HepG2 (cell line): Measurements from ENCODE around the gene ZNF674. TPM values are rescaled to one million over a fixed set of nuclear protein-coding genes. Genes with fewer than 3 reads are reported as not detected.

Source experiments
- AHDC1 ChIP-seq: sonication (generic); formaldehyde crosslinking; IDR thresholded peaks from 2 replicates; pipeline ENCODE4 v1.5.1; 2020; ENCODE audit warnings: mild to moderate bottlenecking, missing genetic modification reagents, borderline replicate concordance
- CBFB ChIP-seq: sonication (generic); formaldehyde crosslinking; IDR thresholded peaks from 2 replicates; pipeline ENCODE4 v1.4.0; 2020; ENCODE audit warnings: missing genetic modification reagents
- CREM ChIP-seq, 2 experiments: sonication (generic) in 1 of 2; formaldehyde crosslinking in 1 of 2; IDR thresholded peaks; 2 replicates each; pipeline versions ENCODE4 v1.4.0 to v1.6.1; 2016 to 2020; ENCODE audit warnings: antibody characterized with exemption in 1 of 2, mild to moderate bottlenecking in 1 of 2, missing genetic modification reagents in 1 of 2
- MEIS1 ChIP-seq: sonication (generic); formaldehyde crosslinking; IDR thresholded peaks from 2 replicates; pipeline ENCODE4 v1.9.0; 2021; ENCODE audit warnings: mild to moderate bottlenecking, missing genetic modification reagents, moderate library complexity, borderline replicate concordance
- ZFP90 ChIP-seq: sonication (generic); formaldehyde crosslinking; IDR thresholded peaks from 2 replicates; pipeline ENCODE4 v1.8.0; 2022; ENCODE audit warnings: missing genetic modification reagents, mild to moderate bottlenecking, inconsistent platforms, borderline replicate concordance
- ZNF432 ChIP-seq: sonication (generic); formaldehyde crosslinking; IDR thresholded peaks from 2 replicates; pipeline ENCODE4 v1.5.0; 2020; ENCODE audit warnings: missing genetic modification reagents, mild to moderate bottlenecking, borderline replicate concordance
- ZNF747 ChIP-seq: sonication (generic); formaldehyde crosslinking; IDR thresholded peaks from 2 replicates; pipeline ENCODE4 v1.8.1; 2023; ENCODE audit warnings: missing genetic modification reagents, mild to moderate bottlenecking, borderline replicate concordance
- ZNF761 ChIP-seq: sonication (generic); formaldehyde crosslinking; conservative IDR thresholded peaks from 2 replicates; pipeline ENCODE4 v1.4.0; 2020; ENCODE audit warnings: mild to moderate bottlenecking, missing genetic modification reagents
- polyA plus RNA-seq, 8 experiments: library from polyadenylated mRNA; depleted of rRNA in 3 of 8; stranded (reverse) in 7 of 8; unstranded in 1 of 8; fragments of >200 nt; fragmentation: Illumina TruSeq in 4 of 8; extraction: Trizol in 4 of 8; gene quantifications; 2 replicates each; pipeline versions ENCODE4 v1.2.1 to v1.2.3, GENCODE V29; 2011 to 2016; ENCODE audit warnings: low read depth in 4 of 8, missing spikeins in 1 of 8, mixed read lengths in 1 of 8; ENCODE audit not compliant: insufficient read depth in 1 of 8
- total RNA-seq, 5 experiments: library from RNA; depleted of rRNA; stranded (reverse); fragments of >200 nt; fragmentation: Illumina TruSeq; extraction: Trizol; gene quantifications; 2 replicates each; pipeline ENCODE4 v1.2.3, GENCODE V29; 2016; ENCODE audit warnings: low read depth in 1 of 5
- TF ChIP-seq, protein P1 (sequence below): sonication (generic); formaldehyde crosslinking; IDR thresholded peaks from 2 replicates; pipeline ENCODE4 v1.5.0; 2020; ENCODE audit warnings: mild to moderate bottlenecking, missing genetic modification reagents
- TF ChIP-seq, protein P2 (sequence below), 2 experiments: fragments of 450-650 bp in 1 of 2; sonication (generic) in 1 of 2; formaldehyde crosslinking in 1 of 2; IDR thresholded peaks; 2 replicates each; pipeline versions ENCODE4 v1.6.1 to v1.8.0; 2016 to 2022; ENCODE audit warnings: antibody characterized with exemption in 1 of 2, mild to moderate bottlenecking in 1 of 2, missing genetic modification reagents in 1 of 2

ZNF674 gene
- total and polyA plus RNA-seq, 2 of the 13 experiments (the other 11 are each of a cell fraction or from before 2014, with no cell fraction given), result 2.9 to 3.5 TPM

DNA sequence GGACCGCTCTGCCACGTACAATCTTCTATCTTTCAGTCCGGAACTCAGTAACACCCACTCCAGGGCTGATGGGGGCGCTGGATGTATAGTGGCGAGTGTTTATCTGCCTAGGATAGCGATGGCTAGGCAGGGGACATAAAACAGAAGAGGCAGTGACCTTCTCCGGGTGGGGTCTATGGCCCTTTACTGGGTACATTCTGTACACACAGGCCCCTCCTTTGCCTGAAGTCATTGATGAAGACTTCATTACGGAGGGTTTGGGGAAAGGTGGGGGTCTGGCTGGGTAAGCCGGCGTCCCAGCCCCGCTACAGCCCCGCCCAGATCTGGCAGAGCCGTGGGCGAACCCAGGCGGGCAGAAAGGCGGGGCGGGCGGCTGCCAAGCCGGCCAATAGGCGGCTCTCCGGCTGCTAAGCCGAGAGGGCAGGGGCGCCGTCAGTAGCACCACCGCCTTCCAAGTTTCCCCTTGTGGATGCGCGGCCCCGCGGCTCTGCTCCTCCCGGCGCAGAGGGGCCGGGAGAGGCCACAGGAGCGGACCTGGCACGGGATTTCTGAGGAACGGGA is 28.2 kb upstream of the ZNF674 start, which contains the start of gene CHST7 (continued):
- TF ChIP-seq AHDC1 (CRISPR knock-in tag) (no peak), CREM (IDR thresholded peaks at IDR 0.05) (peak; percentile 21; the same call in 1 of the 2 replicates), CREM (CRISPR knock-in tag; IDR thresholded peaks at IDR 0.05) (no peak), ZFP90 (CRISPR knock-in tag) (no peak), CBFB (CRISPR knock-in tag) (no peak), ZNF761 (CRISPR knock-in tag) (no peak), MEIS1 (CRISPR knock-in tag) (no peak), ZNF432 (CRISPR knock-in tag) (no peak), ZNF747 (no peak)
- TF ChIP-seq, protein P1, sequence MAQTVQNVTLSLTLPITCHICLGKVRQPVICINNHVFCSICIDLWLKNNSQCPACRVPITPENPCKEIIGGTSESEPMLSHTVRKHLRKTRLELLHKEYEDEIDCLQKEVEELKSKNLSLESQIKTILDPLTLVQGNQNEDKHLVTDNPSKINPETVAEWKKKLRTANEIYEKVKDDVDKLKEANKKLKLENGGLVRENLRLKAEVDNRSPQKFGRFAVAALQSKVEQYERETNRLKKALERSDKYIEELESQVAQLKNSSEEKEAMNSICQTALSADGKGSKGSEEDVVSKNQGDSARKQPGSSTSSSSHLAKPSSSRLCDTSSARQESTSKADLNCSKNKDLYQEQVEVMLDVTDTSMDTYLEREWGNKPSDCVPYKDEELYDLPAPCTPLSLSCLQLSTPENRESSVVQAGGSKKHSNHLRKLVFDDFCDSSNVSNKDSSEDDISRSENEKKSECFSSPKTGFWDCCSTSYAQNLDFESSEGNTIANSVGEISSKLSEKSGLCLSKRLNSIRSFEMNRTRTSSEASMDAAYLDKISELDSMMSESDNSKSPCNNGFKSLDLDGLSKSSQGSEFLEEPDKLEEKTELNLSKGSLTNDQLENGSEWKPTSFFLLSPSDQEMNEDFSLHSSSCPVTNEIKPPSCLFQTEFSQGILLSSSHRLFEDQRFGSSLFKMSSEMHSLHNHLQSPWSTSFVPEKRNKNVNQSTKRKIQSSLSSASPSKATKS (CRISPR knock-in tag), result no peak
- TF ChIP-seq, protein P2, sequence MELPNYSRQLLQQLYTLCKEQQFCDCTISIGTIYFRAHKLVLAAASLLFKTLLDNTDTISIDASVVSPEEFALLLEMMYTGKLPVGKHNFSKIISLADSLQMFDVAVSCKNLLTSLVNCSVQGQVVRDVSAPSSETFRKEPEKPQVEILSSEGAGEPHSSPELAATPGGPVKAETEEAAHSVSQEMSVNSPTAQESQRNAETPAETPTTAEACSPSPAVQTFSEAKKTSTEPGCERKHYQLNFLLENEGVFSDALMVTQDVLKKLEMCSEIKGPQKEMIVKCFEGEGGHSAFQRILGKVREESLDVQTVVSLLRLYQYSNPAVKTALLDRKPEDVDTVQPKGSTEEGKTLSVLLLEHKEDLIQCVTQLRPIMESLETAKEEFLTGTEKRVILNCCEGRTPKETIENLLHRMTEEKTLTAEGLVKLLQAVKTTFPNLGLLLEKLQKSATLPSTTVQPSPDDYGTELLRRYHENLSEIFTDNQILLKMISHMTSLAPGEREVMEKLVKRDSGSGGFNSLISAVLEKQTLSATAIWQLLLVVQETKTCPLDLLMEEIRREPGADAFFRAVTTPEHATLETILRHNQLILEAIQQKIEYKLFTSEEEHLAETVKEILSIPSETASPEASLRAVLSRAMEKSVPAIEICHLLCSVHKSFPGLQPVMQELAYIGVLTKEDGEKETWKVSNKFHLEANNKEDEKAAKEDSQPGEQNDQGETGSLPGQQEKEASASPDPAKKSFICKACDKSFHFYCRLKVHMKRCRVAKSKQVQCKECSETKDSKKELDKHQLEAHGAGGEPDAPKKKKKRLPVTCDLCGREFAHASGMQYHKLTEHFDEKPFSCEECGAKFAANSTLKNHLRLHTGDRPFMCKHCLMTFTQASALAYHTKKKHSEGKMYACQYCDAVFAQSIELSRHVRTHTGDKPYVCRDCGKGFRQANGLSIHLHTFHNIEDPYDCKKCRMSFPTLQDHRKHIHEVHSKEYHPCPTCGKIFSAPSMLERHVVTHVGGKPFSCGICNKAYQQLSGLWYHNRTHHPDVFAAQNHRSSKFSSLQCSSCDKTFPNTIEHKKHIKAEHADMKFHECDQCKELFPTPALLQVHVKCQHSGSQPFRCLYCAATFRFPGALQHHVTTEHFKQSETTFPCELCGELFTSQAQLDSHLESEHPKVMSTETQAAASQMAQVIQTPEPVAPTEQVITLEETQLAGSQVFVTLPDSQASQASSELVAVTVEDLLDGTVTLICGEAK (IDR thresholded peaks at IDR 0.05), result no peak
- TF ChIP-seq, protein P2 (CRISPR knock-in tag; IDR thresholded peaks at IDR 0.05), result 0 out of 2 replicates have a peak, but pooled peaks have one; percentile 11
